HG03108 (cell line): ENCODE results near the gene STARD7.
"Not testable (repeated sequence)": the region's sequence is repeated elsewhere in the genome, so short reads cannot be mapped to it uniquely, and the experiment has no call there.

ENCODE experiments used
- ATAC-seq: cut with Tn5 transposase; IDR thresholded peaks from one replicate; pipeline ENCODE4 v1.9.1; 2021; ENCODE audit warnings: moderate library complexity; ENCODE audit not compliant: unreplicated experiment

Gene STARD7

DNA sequence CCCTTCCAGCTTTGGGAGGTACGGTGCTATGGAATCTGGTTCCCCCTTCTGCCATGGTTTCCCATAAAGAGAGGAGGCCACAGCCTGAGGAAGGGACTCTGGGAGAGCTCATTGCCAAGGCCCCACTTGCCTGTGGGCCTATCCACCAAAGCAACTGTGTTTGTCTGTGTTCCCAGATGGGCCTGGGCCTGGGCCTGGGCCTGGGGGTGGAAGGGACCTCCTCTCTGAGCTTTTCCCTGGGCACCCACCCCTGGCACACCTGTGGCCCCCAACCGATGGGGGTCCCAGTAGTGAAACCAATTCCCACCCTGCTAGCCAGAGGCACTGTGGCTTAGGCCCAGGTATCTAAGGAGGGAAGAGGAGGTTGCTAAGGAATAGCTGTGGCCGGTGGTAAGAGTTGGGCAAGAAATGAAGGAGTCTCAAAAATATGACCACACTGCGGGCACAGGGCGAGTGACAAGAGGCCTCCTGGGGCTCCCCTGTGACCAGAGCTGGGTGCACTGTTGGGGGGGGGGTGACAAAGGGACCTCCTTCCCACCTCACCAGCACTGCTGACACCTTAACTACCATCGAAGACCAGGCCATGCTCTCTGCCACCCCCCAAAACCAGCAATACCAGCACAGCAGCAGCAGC lies 58.5 kb downstream of the STARD7 start:
- no peak for ATAC-seq

DNA sequence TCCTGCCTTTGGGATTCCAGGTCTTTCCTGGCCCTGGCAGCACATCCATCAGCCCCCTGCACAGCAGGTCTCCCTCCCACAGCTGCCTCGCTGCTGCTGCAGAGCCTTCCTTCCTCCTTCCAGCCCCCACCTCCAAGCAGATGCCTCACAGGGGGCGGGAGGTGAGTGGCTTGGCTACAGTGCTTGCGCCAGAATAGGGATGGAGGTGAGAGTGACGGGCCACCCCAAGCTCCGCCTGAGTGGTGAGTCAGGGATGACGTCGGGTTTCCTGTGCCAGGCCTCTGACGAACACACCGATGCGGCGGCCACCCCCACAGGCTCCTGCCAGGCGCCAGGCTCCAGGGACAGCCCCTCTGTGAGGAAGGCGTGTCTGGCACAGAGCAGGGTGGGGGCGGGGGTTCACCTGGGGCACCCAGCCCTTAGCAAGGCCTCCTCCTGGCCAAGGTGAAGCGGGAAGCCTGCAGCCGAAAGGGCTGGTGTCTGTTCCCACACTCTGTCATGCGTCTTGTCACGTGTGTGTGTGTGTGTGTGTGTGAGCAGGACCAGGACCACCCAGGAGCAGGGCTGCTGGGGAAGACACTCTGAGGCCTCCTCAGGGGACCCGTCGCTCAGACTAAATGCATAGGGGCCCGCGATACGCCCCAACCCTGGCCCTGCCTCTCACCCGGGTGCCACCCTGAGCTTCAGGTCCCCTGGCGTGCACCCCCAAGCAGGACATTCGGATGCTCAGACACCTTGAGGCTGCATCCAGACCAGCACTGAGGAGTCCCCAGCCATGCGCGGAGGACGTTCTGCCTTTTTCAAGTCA lies 60.0 kb downstream of the STARD7 start:
- peak; percentile 39 for ATAC-seq

GRCh38 chr2:96147593-96148201 lies 60.9 kb downstream of the STARD7 start:
- no peak for ATAC-seq

DNA sequence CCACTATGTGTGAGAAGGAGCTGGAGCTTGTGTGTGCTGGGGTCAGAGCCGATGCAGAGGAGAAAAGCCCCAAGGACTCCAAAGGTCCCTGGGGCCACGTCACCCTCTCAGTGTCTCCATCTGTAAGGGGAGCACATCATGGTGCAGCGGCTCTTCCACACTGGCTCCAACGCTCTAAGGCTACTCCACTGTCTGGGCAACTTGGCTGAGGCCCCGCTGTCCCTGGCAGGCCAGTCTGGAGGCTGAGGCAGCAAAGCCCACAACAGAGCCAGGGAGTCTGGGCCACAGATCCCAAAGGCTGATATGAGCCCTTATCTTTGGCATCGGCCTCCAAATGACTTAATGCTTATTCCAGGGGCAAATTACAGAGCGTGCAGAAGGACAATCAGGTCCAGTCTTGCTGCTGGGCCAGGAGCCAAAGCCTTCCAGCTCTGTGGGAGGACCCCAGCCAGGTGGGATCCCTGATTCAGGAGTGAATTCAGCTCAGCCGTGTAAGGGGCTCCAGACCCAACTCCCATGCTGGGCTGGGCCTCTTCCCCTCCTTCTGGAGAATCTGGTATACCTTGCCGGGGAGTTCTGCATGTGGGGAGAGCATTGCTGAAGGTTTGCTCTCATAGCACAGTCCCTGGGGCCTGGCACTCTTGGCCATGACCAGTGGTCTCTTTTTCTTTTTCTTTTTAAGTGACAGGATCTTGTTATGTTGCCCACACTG lies 61.6 kb downstream of the STARD7 start:
- ATAC-seq = no peak

- ATAC-seq = peak; percentile 23
Measured at GRCh38 chr2:96146153-96146880, 62.3 kb downstream of the STARD7 start.

GRCh38 chr2:96145848-96146152 lies 62.8 kb downstream of the STARD7 start:
- ATAC-seq = no peak

GRCh38 chr2:96145036-96145847 lies 63.4 kb downstream of the STARD7 start, which contains the start of gene DUSP2:
Gene DUSP2, minus strand, starts transcription at chr2:96145440. Its CDS starts 86 bp downstream, at chr2:96145354.
- peak; percentile 38 for ATAC-seq

- ATAC-seq = no peak
Measured at GRCh38 chr2:96144481-96145035, 64.1 kb downstream of the STARD7 start.

DNA sequence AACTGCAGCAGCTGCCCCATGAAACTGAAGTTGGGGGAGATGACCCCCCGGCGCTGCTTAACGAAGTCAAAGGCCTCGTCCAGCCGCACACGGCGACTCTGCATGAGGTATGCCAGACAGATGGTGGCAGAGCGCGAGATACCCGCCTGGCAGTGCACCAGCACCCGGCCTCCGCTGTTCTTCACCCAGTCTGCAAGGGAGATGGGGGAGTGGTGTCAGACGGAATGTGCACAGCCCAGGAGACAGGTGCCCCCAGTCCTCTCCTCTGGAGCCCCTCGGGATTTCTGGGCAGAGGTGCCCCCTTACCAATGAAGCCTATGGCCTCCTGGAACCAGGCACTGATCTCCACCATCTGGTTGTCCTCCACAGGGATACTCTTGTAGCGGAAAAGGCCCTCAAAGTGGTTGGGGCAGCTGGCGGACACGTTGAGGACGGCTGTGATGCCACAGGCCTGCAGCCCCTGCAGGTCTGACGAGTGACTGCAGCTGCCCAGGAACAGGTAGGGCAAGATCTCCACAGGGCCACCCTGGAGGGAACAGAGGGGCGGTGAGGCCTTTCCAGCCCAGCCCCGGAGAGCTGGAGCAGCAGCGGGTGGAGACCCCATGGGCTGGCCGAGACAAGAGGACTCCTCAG lies 64.7 kb downstream of the STARD7 start:
- no peak for ATAC-seq

DNA sequence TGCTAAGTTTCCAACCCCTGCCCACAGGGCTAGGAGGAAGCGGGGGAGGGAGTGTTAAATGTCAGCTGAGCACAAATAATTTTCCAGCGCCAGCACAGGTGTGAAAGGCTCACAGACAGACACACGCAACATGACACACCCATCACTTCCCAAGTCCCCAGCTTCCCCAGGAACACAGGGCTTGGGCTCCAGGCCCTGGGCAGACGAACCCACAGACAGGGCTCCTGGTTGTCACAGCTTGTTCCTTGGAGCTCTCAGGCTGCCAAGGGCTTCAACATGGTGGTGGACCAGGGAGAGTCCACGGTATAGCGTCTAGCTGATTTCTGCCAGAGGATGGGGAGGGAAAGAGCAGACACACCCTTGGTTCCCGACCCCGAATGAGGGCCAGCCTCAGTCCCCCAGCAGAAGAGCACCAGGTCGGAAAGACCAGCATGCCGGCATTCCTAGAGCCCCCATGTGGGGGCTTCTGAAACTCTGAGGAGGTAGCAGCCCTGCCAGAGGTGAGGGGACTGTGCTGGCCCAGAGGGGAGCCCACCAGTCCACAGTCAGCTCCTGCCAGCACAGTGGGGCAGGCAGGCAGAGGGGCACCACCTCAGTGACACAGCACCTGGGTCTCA lies 65.3 kb downstream of the STARD7 start:
- ATAC-seq = no peak

DNA sequence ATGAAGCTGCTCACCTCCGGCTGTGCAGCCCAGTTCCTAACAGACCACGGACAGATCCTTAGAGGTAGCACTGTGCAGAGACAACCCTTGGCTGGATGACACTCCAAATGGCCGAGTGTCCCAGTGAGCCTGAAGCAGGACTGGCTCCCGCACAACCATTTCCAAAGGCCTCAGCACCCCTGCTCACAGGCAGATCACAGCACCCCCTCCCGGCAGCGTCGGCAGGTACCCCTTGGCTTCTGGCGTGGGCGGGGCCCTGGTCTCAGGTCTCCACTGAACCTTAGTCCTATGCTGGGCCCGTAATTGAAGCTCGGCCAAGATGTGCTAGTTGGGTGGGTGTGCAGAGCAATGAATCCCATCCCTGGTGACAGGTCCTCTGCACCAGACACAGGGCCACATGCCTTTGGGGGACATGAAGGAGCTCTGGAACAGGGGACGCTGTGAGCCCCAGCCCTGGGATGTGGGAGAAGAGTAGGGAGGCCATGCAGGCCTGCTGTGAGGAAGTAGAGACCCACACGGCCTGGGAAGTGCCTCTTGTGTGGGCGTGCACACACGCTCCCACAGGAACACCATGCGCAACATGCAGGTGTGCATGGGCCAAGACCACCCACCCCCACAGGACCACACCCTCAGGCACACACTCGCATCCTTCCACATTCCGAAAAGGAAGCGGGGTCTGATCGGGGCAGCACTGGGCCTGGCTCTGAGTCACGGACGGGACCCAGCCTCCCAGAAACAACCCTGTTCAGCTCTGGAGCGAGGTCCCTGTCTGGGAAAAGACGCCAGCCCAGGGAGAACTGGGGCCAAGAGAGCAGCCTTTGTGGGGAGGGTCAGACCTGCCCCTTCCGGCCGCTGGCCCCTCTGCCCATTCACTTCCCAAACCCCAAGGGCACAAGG lies 66.2 kb downstream of the STARD7 start:
- ATAC-seq = no peak

DNA sequence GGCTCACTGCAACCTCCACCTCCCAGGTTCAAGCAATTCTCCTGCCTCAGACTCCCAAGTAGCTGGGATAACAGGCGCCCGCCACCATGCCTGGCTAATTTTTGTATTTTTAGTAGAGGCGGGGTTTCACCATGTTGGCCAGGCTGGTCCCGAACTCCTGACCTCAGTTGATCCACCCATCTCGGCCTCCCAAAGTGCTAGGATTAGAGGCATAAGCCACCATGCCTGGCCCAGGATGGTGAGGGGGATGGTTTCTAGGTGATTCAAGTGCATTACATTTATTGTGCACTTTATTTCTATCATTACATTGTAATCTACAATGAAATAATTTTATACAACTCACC lies 67.0 kb downstream of the STARD7 start:
- ATAC-seq = not testable (repeated sequence)

DNA sequence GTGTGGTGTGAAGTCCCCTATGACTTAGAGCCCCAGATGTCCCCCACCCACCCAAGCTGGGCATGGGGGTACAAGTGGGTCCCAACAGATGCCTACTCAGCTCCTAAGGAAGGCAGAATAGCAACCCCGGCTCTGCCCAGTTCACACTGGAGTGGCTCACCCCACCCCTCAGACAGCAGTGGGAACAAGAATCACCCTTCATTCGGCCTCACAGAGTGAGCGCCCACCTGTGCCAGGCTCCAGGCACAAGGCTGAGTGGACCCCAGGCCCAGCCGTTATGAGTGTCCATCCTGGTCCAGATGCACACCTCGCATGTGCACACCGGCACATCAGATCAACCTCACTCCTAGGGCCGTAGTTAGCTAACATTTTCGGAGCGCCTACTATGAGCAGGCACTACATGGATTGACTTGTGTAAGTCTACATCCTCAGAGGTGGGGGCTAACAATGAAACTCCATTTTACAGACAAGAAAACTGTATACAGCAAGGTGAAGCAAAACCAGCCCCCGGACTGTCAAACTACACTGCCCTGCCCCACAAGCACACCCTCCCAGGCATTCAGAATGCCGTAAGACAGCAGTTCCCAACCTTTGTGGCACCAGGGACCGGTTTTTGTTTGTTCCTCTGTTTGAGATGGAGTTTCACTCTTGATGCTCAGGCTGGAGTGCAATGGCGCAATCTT lies 67.5 kb downstream of the STARD7 start:
- no peak for ATAC-seq

DNA sequence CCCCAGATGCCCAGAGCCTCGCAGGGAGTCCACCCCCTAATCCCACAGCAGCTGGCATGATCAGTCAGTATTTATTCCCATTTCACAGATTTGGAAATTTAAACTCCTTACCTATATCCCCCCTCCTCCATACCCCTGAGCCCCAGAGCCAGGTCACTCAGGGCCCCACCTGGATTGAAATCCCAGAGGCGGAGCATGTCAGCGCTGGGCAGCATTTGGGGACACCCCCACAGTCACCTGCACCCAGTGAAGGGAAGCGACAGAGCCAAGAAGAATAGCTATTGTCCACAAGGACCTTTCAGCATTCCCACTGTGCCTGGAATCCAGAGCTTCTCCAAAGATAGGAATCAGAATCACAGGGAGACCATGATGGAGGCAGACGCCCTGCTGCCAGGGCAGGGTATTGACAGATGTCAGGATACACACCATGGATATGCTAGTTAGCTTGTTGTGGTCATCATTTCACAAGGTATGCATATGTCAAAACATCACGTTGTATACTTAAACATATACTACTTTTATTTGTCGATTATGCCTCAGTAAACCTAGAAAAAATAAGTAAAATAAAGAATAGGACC lies 69.4 kb downstream of the STARD7 start:
- no peak for ATAC-seq

GRCh38 chr2:96138179-96139145 lies 70.2 kb downstream of the STARD7 start, which contains the start of gene ASTL:
Gene ASTL, minus strand, starts transcription at chr2:96138502. Its CDS starts 66 bp downstream, at chr2:96138436.
- no peak for ATAC-seq
